OCI-LY7 (cell line): ENCODE measurements around the gene CERK. TPM values are rescaled to one million over a fixed set of nuclear protein-coding genes. Genes with fewer than 3 reads are reported as not detected.

Experiments
- BruUV-seq: library from RNA; stranded (reverse); fragments of 400-500 nt; replicated peaks from 2 replicates; lab custom pipeline; 2021; lab: Mats Ljungman, UMichigan
- CTCF ChIA-PET: fragments of 300-600 bp; sonication (Branson Sonifier 250); formaldehyde crosslinking; loops from one replicate; lab custom pipeline; 2022; ENCODE audit warnings: antibody characterized with exemption; ENCODE audit not compliant: unreplicated experiment; lab: Charles Lee
- POLR2A ChIA-PET: fragments of 300-600 bp; sonication (Branson Sonifier 250); formaldehyde crosslinking; loops from one replicate; lab custom pipeline; 2022; ENCODE audit warnings: antibody characterized with exemption; lab: Charles Lee
- DNase-seq: peaks from one replicate; pipeline ENCODE4 v3.0.0-alpha.2; 2015; ENCODE audit warnings: low spot score
- H2AFZ ChIP-seq: fragments of 200-600 bp; sonication (generic), shearing (Covaris generic); 2 replicates; pipeline ENCODE4 v1.6.1; 2014; ENCODE audit warnings: mild to moderate bottlenecking, antibody characterized with exemption, low read length, moderate library complexity
- H3K27ac ChIP-seq: fragments of 200-600 bp; sonication (generic); 2 replicates; pipeline ENCODE4 v1.5.1; 2014; ENCODE audit warnings: mixed run types, low read depth, mild to moderate bottlenecking, moderate library complexity, low read length, inconsistent platforms; ENCODE audit not compliant: poor library complexity, severe bottlenecking
- H3K36me3 ChIP-seq: fragments of 200-600 bp; sonication (generic); 2 replicates; pipeline ENCODE4 v1.6.1; 2014; ENCODE audit warnings: mild to moderate bottlenecking, antibody characterized with exemption, low read length, moderate library complexity, mixed read lengths; ENCODE audit not compliant: insufficient read depth
- H3K4me1 ChIP-seq: fragments of 200-600 bp; sonication (generic); 2 replicates; pipeline ENCODE4 v1.5.1; 2014; ENCODE audit warnings: mild to moderate bottlenecking, low read length; ENCODE audit not compliant: insufficient read depth, poor library complexity, severe bottlenecking
- H3K4me2 ChIP-seq: fragments of 200-600 bp; sonication (generic); 2 replicates; pipeline ENCODE4 v1.6.1; 2014; ENCODE audit warnings: mild to moderate bottlenecking, low read length
- H3K4me3 ChIP-seq: fragments of 200-600 bp; sonication (generic); 2 replicates; pipeline ENCODE4 v1.5.1; 2014; ENCODE audit warnings: mild to moderate bottlenecking, low read depth, low read length; ENCODE audit not compliant: poor library complexity, severe bottlenecking
- H3K79me2 ChIP-seq: fragments of 200-600 bp; sonication (generic); 2 replicates; pipeline ENCODE4 v1.6.1; 2016; ENCODE audit warnings: low read depth, mild to moderate bottlenecking, low read length, moderate library complexity, mixed read lengths; ENCODE audit not compliant: insufficient read depth
- H3K9me2 ChIP-seq: fragments of 200-600 bp; sonication (generic); 2 replicates; pipeline ENCODE4 v1.6.1; 2016; ENCODE audit warnings: mild to moderate bottlenecking, low read length, mixed read lengths; ENCODE audit not compliant: insufficient read depth
- H3K9me3 ChIP-seq: fragments of 200-600 bp; sonication (generic); 2 replicates; pipeline ENCODE4 v1.6.1; 2014; ENCODE audit warnings: mild to moderate bottlenecking, mixed run types, low read length, mixed read lengths
- H4K20me1 ChIP-seq: fragments of 200-600 bp; sonication (generic); 2 replicates; pipeline ENCODE4 v1.6.1; 2014; ENCODE audit warnings: mild to moderate bottlenecking, antibody characterized with exemption, low read length, moderate library complexity, mixed read lengths; ENCODE audit not compliant: insufficient read depth
- CTCF ChIP-seq: fragments of 200-600 bp; sonication (generic); conservative IDR thresholded peaks from 2 replicates; pipeline ENCODE4 v1.5.1; 2014; ENCODE audit warnings: mild to moderate bottlenecking, antibody characterized with exemption, low read length, moderate library complexity, mixed read lengths
- EZH2phosphoT487 ChIP-seq: fragments of 200-600 bp; sonication (generic); IDR thresholded peaks from 2 replicates; pipeline ENCODE4 v1.6.1; 2018; ENCODE audit warnings: low read depth, borderline replicate concordance, mild to moderate bottlenecking, mixed run types, antibody characterized with exemption, low read length, moderate library complexity, mixed read lengths
- intact Hi-C: fragments of 100-400 bp; cut with micrococcal nuclease; formaldehyde crosslinking; loops from one replicate; pipeline ENCODE4 v1.10.0; 2022; ENCODE audit not compliant: unreplicated experiment
- total RNA-seq, 2 experiments: library from RNA; depleted of rRNA in 1 of 2; stranded (reverse); fragments of >200 nt in 1 of 2; shearing (Covaris generic) in 1 of 2; gene quantifications; 2 replicates each; pipeline ENCODE4 v1.2.3, GENCODE V29; 2014 to 2022

Gene CERK
- total RNA-seq, 2 experiments from 2014 or later: 36.6 to 48.1 TPM

DNA sequence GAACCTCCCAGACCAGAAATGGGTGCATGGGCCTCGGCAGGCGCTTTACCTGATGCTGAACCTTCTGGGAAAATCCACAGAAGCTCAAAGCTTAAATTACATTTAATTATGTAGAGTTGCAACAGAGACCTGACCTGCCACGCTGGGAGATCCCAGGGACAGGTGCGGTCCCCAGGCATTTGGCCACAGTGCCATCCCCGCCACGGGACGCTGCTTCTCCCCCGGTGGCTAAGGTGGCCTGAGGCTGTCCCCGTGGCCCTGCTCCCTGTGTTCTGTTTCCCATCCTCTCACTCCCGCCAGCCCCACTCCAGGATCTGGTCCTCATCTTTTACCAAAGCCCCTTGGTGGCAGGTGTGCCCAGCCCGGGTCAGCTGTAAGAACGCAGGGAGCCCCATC is 78.3 kb downstream of the CERK start:
- H3K4me2 ChIP-seq: no peak overlapping the region
- intact Hi-C loops: no loop called here
- no peaks in the 10 kb centered on the region for H3K79me2 ChIP-seq
- H3K4me3 ChIP-seq: no peak overlapping the region
- no peaks in the 10 kb centered on the region for H4K20me1 ChIP-seq
- no peaks in the 10 kb centered on the region for H3K9me2 ChIP-seq
- ChIA-PET CTCF (no interaction called here), POLR2A (no interaction called here)
- no peak overlapping the region for H3K27ac ChIP-seq
- BruUV-seq: no TSS peak
- no peak overlapping the region for H2AFZ ChIP-seq
- DNase-seq: no peak
- H3K4me1 ChIP-seq: no peaks in the 10 kb centered on the region
- H3K9me3 ChIP-seq: no peaks in the 10 kb centered on the region
- TF ChIP-seq EZH2phosphoT487 (no peak), CTCF (no peak)
- H3K36me3 ChIP-seq: no peaks in the 10 kb centered on the region

GRCh38 chr22:46659059-46659790 is 78.8 kb downstream of the CERK start:
- H3K9me2 ChIP-seq: no peaks in the 10 kb centered on the region
- POLR2A ChIA-PET: no interaction called here
- H3K9me3 ChIP-seq: no peaks in the 10 kb centered on the region
- no TSS peak for BruUV-seq
- H2AFZ ChIP-seq: no peak overlapping the region
- H4K20me1 ChIP-seq: no peaks in the 10 kb centered on the region
- TF ChIP-seq EZH2phosphoT487: no peak
- no peak for TF ChIP-seq CTCF
- H3K4me3 ChIP-seq: no peak overlapping the region
- no peak for DNase-seq
- no peak overlapping the region for H3K27ac ChIP-seq
- H3K4me1 ChIP-seq: no peaks in the 10 kb centered on the region
- H3K79me2 ChIP-seq: no peaks in the 10 kb centered on the region
- CTCF ChIA-PET: no interaction called here
- no peak overlapping the region for H3K4me2 ChIP-seq
- no peaks in the 10 kb centered on the region for H3K36me3 ChIP-seq
- intact Hi-C loops: no loop called here
